ENCODE results near the gene MORF4L2.

- TF ChIP-seq CTCF (IDR thresholded peaks at IDR 0.05) (no peak), POLR2A (IDR thresholded peaks at IDR 0.05) (no peak)
Measured at GRCh38 chrX:103647630-103648029, 38.9 kb downstream of the MORF4L2 start.
